Naive thymus-derived CD8-positive, alpha-beta T cell (primary cell): Measurements from ENCODE around the gene PCBP4. TPM values are rescaled to one million over a fixed set of nuclear protein-coding genes. Genes with fewer than 3 reads are reported as not detected.

Experiments
- ATAC-seq, 2 donors: fragments of 150-1000 bp; cut with Tn5 transposase in 1 of 2; sonication (Bioruptor Pico), chemical (Tn5 transposase) in 1 of 2; 1 replicate in 1 of 2; 2 replicates in 1 of 2; pipeline ENCODE4 v1.10.0; 2021; ENCODE audit warnings: mild to moderate bottlenecking in 2 of 2, moderate library complexity in 2 of 2
- POLR2A ChIA-PET: fragments of 350-600 bp; sonication (Branson Sonifier 250); formaldehyde crosslinking; loops from one replicate; lab custom pipeline; 2021; ENCODE audit warnings: antibody characterized with exemption; lab: Charles Lee
- DNase-seq, 10 donors: peaks; one replicate each; pipeline versions ENCODE4 v3.0.0 to v3.0.0-alpha.2; 2020 to 2022
- H3K27ac Mint-ChIP-seq, 10 donors: one replicate each; pipeline ENCODE4 v1.8.0; 2020 to 2022; ENCODE audit warnings: mild to moderate bottlenecking in 10 of 10, mixed read lengths in 10 of 10, moderate library complexity in 4 of 10, inconsistent platforms in 1 of 10
- H3K27me3 Mint-ChIP-seq, 5 donors: one replicate each; pipeline ENCODE4 v1.8.0; 2021 to 2022; ENCODE audit warnings: mixed read lengths in 5 of 5
- H3K36me3 Mint-ChIP-seq, 3 donors: one replicate each; pipeline ENCODE4 v1.8.0; 2020 to 2022; ENCODE audit warnings: mixed read lengths in 3 of 3, mild to moderate bottlenecking in 2 of 3, inconsistent platforms in 1 of 3
- H3K4me1 Mint-ChIP-seq, 4 donors: one replicate each; pipeline ENCODE4 v1.8.0; 2021 to 2022; ENCODE audit warnings: mixed read lengths in 4 of 4
- H3K4me3 Mint-ChIP-seq, 10 donors: one replicate each; pipeline ENCODE4 v1.8.0; 2020 to 2022; ENCODE audit warnings: mild to moderate bottlenecking in 10 of 10, mixed read lengths in 10 of 10, moderate library complexity in 6 of 10, inconsistent platforms in 1 of 10
- H3K9me3 Mint-ChIP-seq, 9 donors: one replicate each; pipeline ENCODE4 v1.8.0; 2020 to 2022; ENCODE audit warnings: mixed read lengths in 9 of 9, mild to moderate bottlenecking in 3 of 9, inconsistent platforms in 1 of 9, moderate library complexity in 1 of 9
- polyA plus RNA-seq, 3 donors: library from polyadenylated mRNA; unstranded; fragments of 300-500 nt; fragmentation: Illumina TruSeq; gene quantifications; one replicate each; pipeline ENCODE4 v1.2.3, GENCODE V29; 2021
- total RNA-seq, 8 experiments: library from RNA in 2 of 8; stranded (reverse) in 2 of 8; gene quantifications; one replicate each; pipeline ENCODE4 v1.2.3 and lab custom pipeline; 2021 to 2026

PCBP4 gene
- total and polyA plus RNA-seq, 5 experiments from 2014 or later, result 2.4 to 10.9 (median 8.3) TPM

GRCh38 chr3:51980253-51980652 lies 13.0 kb upstream of the PCBP4 start:
- Mint-ChIP-seq H3K4me1 (peaks cover 20 to 58% (median 50%) of the 10 kb centered on the region in 4 donors), H3K9me3 (no peaks in the 10 kb centered on the region), H3K4me3 (no peak overlapping the region), H3K36me3 (no peaks in the 10 kb centered on the region), H3K27ac (no peak overlapping the region), H3K27me3 (no peaks in the 10 kb centered on the region)
- POLR2A ChIA-PET, result interaction anchor here (1.0 to 2.1 kb wide), 5 partner anchors 9 to 73 kb away, joined by 3 to 5 read pairs (median 3); no protein-coding TSS in a partner anchor
- DNase-seq, result no peak
- no peak for ATAC-seq

GRCh38 chr3:51978143-51978502 lies 10.9 kb upstream of the PCBP4 start:
- POLR2A ChIA-PET, result interaction anchor here (1.3 kb wide), 1 partner anchor 15 kb away, joined by 4 read pairs; no protein-coding TSS in a partner anchor
- no peak for DNase-seq

DNA sequence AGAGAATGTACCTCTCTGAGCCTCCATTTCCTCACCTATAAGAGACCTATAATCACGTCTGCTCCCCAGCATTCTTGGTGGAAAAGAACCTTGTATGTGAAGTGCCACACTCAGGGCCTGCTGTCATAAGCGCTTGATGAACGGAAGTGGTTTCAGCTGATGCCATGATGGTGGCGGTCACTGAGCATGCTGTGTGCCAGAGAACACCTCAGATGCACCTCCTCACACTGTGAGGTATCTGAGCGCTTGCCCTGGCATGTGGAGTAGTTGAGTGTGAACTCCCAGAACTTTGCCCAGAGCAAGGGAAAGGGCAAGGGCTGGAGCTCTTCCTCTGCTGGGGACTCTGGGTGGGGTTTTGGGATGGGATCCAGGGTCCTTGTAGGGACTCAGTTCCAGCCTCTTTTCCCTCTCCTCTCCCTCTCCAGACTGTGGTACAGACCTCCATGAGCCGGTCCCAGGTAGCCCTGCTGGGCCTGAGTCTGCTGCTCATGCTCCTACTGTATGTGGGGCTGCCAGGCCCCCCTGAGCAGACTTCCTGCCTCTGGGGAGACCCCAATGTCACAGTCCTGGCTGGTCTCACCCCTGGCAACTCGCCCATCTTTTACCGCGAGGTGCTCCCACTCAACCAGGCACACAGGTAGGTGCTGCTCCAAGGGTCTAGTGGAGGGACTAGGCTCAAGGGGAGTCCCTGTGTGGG lies 10.3 kb upstream of the PCBP4 start:
- Mint-ChIP-seq H3K27ac (peak overlapping the region; percentile 44 to 90 (median 78)), H3K36me3 (no peaks in the 10 kb centered on the region), H3K4me3 (peak overlapping the region; percentile 7 to 95 (median 70)), H3K27me3 (no peaks in the 10 kb centered on the region), H3K4me1 (peaks cover 25 to 59% (median 50%) of the 10 kb centered on the region in 4 donors), H3K9me3 (no peaks in the 10 kb centered on the region)
- POLR2A ChIA-PET, result interaction anchor here (1.3 kb wide), 2 partner anchors 9 to 15 kb away, joined by 4 to 7 read pairs; no protein-coding TSS in a partner anchor
- DNase-seq (peak in 7 of 10 donors; percentile 30 to 74 (median 56)), ATAC-seq (peak; percentile 38 to 70)

More at GRCh38 chr3:51978143-51978502, 10.9 kb upstream of the PCBP4 start:
- Mint-ChIP-seq H3K4me3 (no peak overlapping the region), H3K9me3 (no peaks in the 10 kb centered on the region), H3K27me3 (no peaks in the 10 kb centered on the region), H3K4me1 (peaks cover 29 to 62% (median 55%) of the 10 kb centered on the region in 4 donors), H3K27ac (peak overlapping the region in 4 of 10 donors; percentile 31 to 90 (median 57)), H3K36me3 (no peaks in the 10 kb centered on the region)
- no peak for ATAC-seq

GRCh38 chr3:51975852-51976549 lies 8.7 kb upstream of the PCBP4 start:
- POLR2A ChIA-PET, result interaction anchor here (0.6 to 5.3 kb wide), 8 partner anchors 8 to 1660 kb away, joined by 3 to 42 read pairs (median 6); partner anchors contain the start of genes ACY1, PARP3, RPL29 and RRP9
- peak overlapping the region; percentile 77 to 96 (median 90) for H3K27ac Mint-ChIP-seq
- no peaks in the 10 kb centered on the region for H3K27me3 Mint-ChIP-seq

DNA sequence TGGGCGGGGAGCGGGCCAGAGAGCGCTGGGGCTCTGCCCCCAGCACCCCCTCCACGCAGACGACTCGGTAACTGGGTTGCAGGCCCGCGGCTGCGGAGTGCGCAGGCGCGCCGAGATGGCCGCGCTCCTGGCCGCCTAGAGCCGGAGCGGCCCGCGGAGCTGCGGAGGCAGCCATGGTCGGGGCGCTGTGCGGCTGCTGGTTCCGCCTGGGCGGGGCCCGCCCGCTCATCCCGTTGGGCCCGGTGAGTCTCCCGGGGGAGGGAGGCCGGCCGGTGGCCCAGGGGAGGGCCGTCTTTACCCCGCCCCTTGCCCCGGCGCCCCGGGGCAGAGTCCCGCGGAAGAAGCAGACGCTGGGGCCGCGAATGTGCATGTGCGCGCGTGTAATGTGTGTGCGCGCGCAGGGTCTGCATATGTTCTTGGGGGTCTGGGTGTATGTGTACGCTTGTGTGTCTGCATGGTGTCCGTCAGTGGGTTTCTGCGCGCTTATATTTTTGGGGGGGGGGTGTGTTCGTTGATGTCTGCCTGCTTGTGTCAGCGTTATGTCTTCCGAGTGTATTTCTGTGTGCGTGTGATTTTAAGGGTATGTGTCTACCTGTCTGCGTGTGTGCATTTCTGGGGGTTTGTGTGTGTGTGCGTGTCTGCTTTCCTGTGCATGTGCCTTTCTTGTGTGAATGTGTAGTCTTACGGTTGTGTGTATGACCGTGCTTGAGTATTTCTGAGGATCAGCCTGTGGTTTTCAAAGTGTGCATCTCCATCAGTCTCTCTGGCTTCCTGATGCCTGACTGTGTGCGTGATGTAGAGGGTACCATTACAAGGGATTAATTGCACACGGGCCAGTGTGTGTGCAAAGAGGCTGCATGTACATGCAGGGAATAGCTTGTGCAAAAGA lies 8.0 kb upstream of the PCBP4 start, which contains the start of gene ABHD14A:
TSS of gene ABHD14A (plus strand) at position 102 of the 889 bp plus-strand sequence. CDS start at position 174, 72 bp downstream.
- Mint-ChIP-seq H3K4me1 (peaks cover 23 to 54% (median 39%) of the 10 kb centered on the region in 4 donors), H3K4me3 (peak within 1 kb of the TSS; percentile 89 to 97 (median 94)), H3K27me3 (no peaks in the 10 kb centered on the region), H3K9me3 (no peaks in the 10 kb centered on the region), H3K36me3 (no peaks in the 10 kb centered on the region), H3K27ac (peak within 1 kb of the TSS; percentile 91 to 96 (median 95))
- peak; percentile 57 to 81 (median 72) for DNase-seq
- ATAC-seq, result peak; percentile 70 to 80
- POLR2A ChIA-PET, result interaction anchor here (0.7 to 5.3 kb wide), 11 partner anchors 8 to 348 kb away, joined by 3 to 42 read pairs (median 3); partner anchors contain the start of genes ACY1, GPR62, PARP3 and RPL29

More at GRCh38 chr3:51975852-51976549, 8.7 kb upstream of the PCBP4 start:
- Mint-ChIP-seq H3K4me1 (peaks cover 23 to 52% (median 41%) of the 10 kb centered on the region in 4 donors), H3K9me3 (no peaks in the 10 kb centered on the region), H3K4me3 (peak overlapping the region; percentile 82 to 95 (median 91)), H3K36me3 (no peaks in the 10 kb centered on the region)
- peak in 2 of 10 donors; percentile 17 to 48 for DNase-seq
- ATAC-seq, result no peak

DNA sequence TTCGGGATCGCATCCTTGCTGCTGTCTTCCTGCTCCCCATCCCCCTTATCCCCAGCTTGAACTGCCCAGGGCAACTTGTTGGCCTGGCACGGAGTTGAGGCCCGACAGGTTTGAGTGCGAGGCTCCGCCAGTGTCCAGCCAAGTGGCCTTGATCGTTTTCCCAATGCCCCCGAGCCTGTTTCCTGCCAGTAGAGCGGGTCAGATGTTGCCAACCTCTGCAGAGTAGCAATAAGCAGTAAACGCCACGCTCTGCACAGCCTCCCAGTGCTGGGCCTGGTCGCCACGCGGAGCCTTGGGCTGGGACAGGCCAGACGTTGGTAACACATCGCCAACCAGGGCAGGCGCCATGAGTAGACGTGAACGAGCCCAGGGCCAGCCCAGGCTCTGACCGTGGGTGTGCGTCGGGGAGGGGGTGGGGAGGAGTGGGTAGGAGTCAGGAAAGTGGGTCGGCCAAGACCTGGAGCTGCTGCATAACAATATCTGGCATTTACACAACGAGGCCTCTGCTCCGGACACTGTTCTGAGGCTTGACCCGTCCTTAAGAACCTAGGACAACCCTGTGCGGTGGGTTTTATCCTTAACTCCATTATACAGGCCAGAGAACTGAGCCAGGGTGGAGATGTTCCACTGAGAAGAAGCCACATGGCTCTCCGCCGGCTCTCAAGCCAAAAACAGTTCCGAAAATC lies 7.2 kb upstream of the PCBP4 start:
- ATAC-seq (peak; percentile 16 to 20), DNase-seq (peak in 1 of 10 donors; percentile 20)
- Mint-ChIP-seq H3K27ac (peak overlapping the region; percentile 88 to 96 (median 95)), H3K4me1 (peaks cover 23 to 55% (median 39%) of the 10 kb centered on the region in 4 donors), H3K36me3 (no peaks in the 10 kb centered on the region), H3K9me3 (no peaks in the 10 kb centered on the region), H3K27me3 (no peaks in the 10 kb centered on the region), H3K4me3 (peak overlapping the region; percentile 89 to 97 (median 94))
- POLR2A ChIA-PET, result interaction anchor here (0.7 to 5.3 kb wide), 12 partner anchors 8 to 475 kb away, joined by 3 to 42 read pairs (median 4); partner anchors contain the start of genes ACY1, DCAF1, GPR62 and PARP3

- ATAC-seq (no peak), DNase-seq (no peak)
- POLR2A ChIA-PET, result interaction anchor here (1.2 to 5.3 kb wide), 3 partner anchors 9 to 24 kb away, joined by 3 to 36 read pairs (median 3); partner anchors contain the start of gene RPL29
- H3K36me3 Mint-ChIP-seq, result no peaks in the 10 kb centered on the region
- H3K4me3 Mint-ChIP-seq, result peak overlapping the region in 4 of 10 donors; percentile 13 to 70 (median 41)
- H3K9me3 Mint-ChIP-seq, result no peaks in the 10 kb centered on the region
- peaks cover 22 to 53% (median 44%) of the 10 kb centered on the region in 4 donors for H3K4me1 Mint-ChIP-seq
- peak overlapping the region in 2 of 10 donors; percentile 19 to 34 for H3K27ac Mint-ChIP-seq
- H3K27me3 Mint-ChIP-seq, result no peaks in the 10 kb centered on the region
Measured at GRCh38 chr3:51971350-51971749, 4.1 kb upstream of the PCBP4 start.

DNA sequence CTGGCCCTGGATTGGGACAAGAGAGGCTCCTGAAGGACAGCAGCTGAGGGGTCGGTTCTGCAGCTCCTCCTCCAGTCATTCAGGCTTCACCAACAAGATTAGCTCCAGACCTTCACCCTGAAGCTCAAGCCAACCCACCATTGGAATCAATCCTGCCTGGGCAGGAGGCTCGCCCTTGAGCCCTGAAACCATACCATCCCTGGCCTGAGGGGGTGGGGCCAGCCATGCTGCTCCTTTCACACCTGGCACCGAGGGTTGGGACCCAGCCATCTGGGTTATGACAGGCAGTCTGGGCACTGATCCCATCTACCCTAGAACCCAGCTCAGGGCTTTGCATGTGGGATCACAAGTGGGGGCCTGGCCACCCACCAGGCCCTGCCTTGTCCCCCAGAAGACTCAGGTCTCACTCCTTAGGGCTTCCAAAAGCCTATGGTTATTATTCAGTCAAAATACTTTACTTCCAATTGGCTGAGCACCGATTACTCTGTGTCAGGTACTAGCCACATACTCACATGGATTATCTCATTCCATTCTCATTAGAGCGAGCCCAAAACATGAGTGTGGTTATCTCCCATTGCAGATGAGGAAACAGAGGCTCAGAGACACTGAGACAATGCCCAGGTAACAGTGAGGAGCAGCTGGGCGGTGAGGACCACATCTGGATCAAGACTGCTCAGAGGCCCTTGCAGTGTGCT lies 3.5 kb upstream of the PCBP4 start:
- Mint-ChIP-seq H3K27ac (peak overlapping the region in 5 of 10 donors; percentile 24 to 43 (median 34)), H3K4me1 (peaks cover 23 to 54% (median 44%) of the 10 kb centered on the region in 4 donors), H3K9me3 (no peaks in the 10 kb centered on the region), H3K27me3 (no peaks in the 10 kb centered on the region), H3K36me3 (no peaks in the 10 kb centered on the region), H3K4me3 (peak overlapping the region in 5 of 10 donors; percentile 9 to 21 (median 13))
- POLR2A ChIA-PET, result interaction anchor here (0.9 to 5.3 kb wide), 5 partner anchors 10 to 25 kb away, joined by 3 to 36 read pairs (median 3); partner anchors contain the start of genes ACY1 and RPL29
- DNase-seq (no peak), ATAC-seq (no peak)

DNA sequence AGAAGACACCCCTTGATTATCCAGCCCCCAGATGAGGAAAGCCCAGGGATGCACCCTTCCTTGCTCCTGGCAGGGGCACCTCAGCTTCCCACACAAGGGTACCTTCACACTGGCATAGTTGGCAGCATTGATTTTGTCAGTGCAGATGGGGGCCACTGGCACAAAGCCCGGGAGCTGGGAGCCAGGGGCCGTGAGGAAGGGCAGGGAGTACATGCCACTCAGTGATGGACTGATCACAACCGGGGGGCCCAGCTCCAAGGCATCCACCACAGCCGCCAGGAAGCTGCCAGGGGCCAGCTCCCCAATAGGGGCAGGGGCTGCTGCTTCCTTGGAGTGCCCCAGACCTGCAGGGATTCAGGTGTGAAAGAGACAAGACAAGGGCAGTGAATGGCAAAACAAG lies 2.6 kb upstream of the PCBP4 start:
- Mint-ChIP-seq H3K27me3 (no peaks in the 10 kb centered on the region), H3K4me3 (peak overlapping the region in 1 of 10 donors; percentile 45), H3K36me3 (no peaks in the 10 kb centered on the region), H3K9me3 (no peaks in the 10 kb centered on the region), H3K4me1 (peaks cover 20 to 57% (median 42%) of the 10 kb centered on the region in 4 donors), H3K27ac (peak overlapping the region in 4 of 10 donors; percentile 17 to 24 (median 20))
- POLR2A ChIA-PET, result interaction anchor here (0.5 to 1.4 kb wide), 5 partner anchors 13 to 382 kb away, joined by 3 to 4 read pairs (median 3); partner anchors contain the start of gene ACY1
- no peak for DNase-seq
- no peak for ATAC-seq

DNA sequence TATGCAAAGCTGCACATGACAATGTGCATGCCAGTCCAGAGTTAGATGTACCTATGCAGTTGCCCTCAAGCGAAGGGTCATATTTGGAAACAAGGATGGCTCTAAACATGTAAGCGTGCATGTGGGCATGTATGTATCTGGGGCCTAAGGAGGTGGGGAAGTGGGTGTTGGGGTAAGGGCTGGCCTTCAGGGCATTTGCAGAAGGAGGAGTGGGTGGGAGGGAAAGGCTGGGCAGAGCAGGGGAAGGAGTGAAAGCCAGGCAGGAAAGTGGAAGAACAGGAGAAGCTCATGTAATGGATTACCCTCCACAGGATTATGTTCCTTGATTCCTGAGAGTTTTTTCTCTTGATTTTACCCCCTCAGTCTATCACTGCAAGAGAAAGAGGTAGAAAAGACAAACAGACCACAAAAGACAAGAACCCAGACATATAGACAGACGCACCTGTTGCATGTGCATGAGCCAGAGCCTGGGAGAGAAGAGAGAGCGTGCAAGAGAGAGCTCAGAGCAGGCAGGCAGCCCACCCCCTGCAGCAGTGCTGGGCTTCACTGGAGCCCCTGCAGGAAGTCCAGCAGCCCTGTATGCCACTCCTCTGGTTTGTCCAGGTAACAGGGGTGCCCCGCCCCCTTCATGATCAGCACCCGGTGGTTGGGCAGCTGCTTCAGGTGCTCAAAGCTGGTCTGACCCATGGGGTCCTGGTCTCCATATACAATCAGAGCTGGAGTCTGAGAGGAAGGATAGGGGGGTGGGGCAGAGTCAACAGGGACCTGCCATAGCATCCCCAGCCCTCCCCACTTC lies 1.8 kb upstream of the PCBP4 start:
- Mint-ChIP-seq H3K4me1 (peaks cover 19 to 52% (median 37%) of the 10 kb centered on the region in 4 donors), H3K27me3 (no peaks in the 10 kb centered on the region), H3K9me3 (no peaks in the 10 kb centered on the region), H3K4me3 (peak overlapping the region; percentile 34 to 89 (median 80)), H3K27ac (peak overlapping the region in 9 of 10 donors; percentile 43 to 86 (median 71)), H3K36me3 (no peaks in the 10 kb centered on the region)
- ATAC-seq (no peak), DNase-seq (no peak)
- POLR2A ChIA-PET, result interaction anchor here (0.5 to 1.4 kb wide), 2 partner anchors 14 to 381 kb away, joined by 4 read pairs; partner anchors contain the start of gene ACY1
